Gastrocnemius medialis (tissue), 4 donors: Measurements from ENCODE around the gene APOL3.

Experiments
- CTCF ChIP-seq, 5 experiments: fragments of 450-650 bp in 3 of 5; fragments of 200-600 bp in 2 of 5; sonication (generic) in 2 of 5; IDR thresholded peaks in 4 of 5; conservative IDR thresholded peaks in 1 of 5; 1 replicate in 4 of 5; 2 replicates in 1 of 5; pipeline ENCODE4 v1.5.1; 2016 to 2019; ENCODE audit warnings: antibody characterized with exemption in 5 of 5, mild to moderate bottlenecking in 3 of 5, moderate library complexity in 3 of 5
- POLR2A ChIP-seq, 2 donors: fragments of 450-650 bp; IDR thresholded peaks; one replicate each; pipeline ENCODE4 v1.6.1; 2017; ENCODE audit warnings: antibody characterized with exemption in 2 of 2, mild to moderate bottlenecking in 2 of 2, moderate library complexity in 2 of 2

DNA sequence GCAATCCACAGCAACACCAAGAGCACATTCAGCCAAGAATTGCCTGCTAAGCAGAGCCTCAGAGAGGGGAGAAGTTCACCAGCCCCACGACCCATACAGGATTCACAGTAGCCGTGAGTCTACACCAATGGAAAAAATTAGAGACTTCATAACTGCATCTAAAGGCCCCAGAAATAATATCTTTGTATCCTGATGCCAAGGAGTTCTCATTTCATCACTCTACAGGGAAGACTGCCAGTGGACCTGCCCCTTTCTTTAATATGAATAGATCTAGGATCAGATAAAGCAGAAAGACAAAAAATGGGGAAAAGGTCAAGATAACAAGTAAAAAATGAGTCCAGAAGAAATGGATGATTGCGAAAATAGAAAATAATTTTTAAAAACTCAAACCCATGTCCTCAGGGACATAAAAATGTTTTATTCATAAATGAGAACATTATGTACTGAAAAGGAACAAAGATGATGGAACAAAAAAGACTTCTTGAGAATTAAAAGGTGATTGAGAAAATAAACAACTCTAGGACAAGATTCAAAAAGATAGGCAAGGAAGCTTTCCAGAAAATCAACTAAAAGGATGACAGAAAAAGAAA lies 9.5 kb downstream of the APOL3 start:
- no peak for TF ChIP-seq CTCF (IDR thresholded peaks at IDR 0.05 in 4 of 5, conservative IDR thresholded peaks at IDR 0.05 in 1 of 5)
- TF ChIP-seq POLR2A (IDR thresholded peaks at IDR 0.05): no peak
